IPS-20b (cell line): ENCODE results near the gene ARF1.

ENCODE experiments used
- H3K27ac ChIP-seq: one replicate; pipeline ENCODE4 v1.5.1; 2013; ENCODE audit warnings: low read length
- H3K27me3 ChIP-seq: 2 replicates; pipeline ENCODE4 v1.6.1; 2013; ENCODE audit warnings: mild to moderate bottlenecking, low read length, inconsistent platforms; ENCODE audit not compliant: insufficient read depth
- H3K36me3 ChIP-seq: 2 replicates; pipeline ENCODE4 v1.6.1; 2013; ENCODE audit warnings: low read depth, mild to moderate bottlenecking, inconsistent platforms, low read length, moderate library complexity; ENCODE audit not compliant: insufficient read depth
- H3K4me1 ChIP-seq: 2 replicates; pipeline ENCODE4 v1.6.1; 2013; ENCODE audit warnings: mild to moderate bottlenecking, control low read depth, inconsistent platforms, low read length, moderate library complexity; ENCODE audit not compliant: insufficient read depth
- H3K4me3 ChIP-seq: 2 replicates; pipeline ENCODE4 v1.5.1; 2013; ENCODE audit warnings: mild to moderate bottlenecking, low read length, inconsistent platforms
- H3K9ac ChIP-seq: 2 replicates; pipeline ENCODE4 v1.6.1; 2013; ENCODE audit warnings: low read depth, mild to moderate bottlenecking, inconsistent platforms, low read length, moderate library complexity
- H3K9me3 ChIP-seq: 2 replicates; pipeline ENCODE4 v1.6.1; 2013; ENCODE audit warnings: mild to moderate bottlenecking, low read depth, low read length, inconsistent platforms; ENCODE audit not compliant: insufficient read depth

ARF1 gene

DNA sequence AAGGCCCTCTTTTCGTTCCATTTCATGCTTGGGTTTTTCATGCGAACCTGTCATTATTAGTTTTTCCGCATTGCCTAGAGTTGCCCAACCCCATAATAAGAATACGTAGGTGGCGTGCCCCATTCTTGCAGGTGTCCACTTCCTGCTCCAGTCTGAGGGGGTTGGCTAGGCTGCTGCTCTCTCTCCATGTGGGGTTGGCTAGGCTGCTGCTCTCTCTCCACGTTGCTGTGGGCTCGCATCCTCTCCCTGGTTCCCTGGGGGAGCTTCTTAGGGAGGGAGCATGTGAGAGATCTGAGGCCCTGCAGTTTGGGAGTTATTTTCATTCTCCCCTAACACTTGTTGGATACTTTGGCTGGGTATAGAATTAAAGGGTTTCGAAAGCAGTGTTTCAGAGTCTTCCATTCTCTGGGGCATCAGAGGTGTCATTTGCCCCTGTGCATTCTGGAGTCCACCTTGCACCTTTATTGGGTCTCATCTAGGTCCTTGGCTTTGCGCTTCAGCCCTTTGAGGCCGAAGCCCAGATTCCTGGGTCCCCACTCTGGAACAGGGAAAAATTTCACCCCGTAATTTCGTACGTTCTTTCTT lies 12.0 kb downstream of the ARF1 start:
- Histone ChIP-seq H3K9me3 (peaks cover 12% of the 10 kb centered on the region), H3K4me1 (no peaks in the 10 kb centered on the region), H3K27me3 (no peaks in the 10 kb centered on the region), H3K4me3 (no peak overlapping the region), H3K9ac (no peak overlapping the region), H3K27ac (no peak overlapping the region), H3K36me3 (peaks cover 59% of the 10 kb centered on the region)

DNA sequence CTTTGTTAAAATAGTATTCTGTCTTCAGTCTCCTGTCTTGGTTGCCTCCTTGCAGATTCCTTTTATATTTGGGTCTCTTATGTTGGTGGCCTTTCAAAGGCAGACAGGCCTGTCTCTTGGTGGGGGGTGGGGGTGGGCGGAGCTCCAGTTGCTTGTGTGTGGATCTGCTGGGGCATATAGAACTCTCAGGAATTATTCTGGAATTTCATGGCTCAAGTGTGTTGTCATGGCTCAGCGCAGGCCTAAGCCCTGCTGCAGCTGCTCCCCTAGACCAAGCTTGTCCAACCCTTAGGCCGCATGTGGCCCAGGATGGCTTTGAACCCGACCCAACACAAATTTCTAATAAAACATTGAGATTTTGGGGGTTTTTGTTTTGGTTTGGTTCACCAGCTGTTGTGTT lies 12.7 kb downstream of the ARF1 start:
- Histone ChIP-seq H3K9ac (no peak overlapping the region), H3K27ac (no peak overlapping the region), H3K4me3 (no peak overlapping the region), H3K4me1 (no peaks in the 10 kb centered on the region), H3K27me3 (no peaks in the 10 kb centered on the region), H3K36me3 (peaks cover 64% of the 10 kb centered on the region), H3K9me3 (peaks cover 12% of the 10 kb centered on the region)

DNA sequence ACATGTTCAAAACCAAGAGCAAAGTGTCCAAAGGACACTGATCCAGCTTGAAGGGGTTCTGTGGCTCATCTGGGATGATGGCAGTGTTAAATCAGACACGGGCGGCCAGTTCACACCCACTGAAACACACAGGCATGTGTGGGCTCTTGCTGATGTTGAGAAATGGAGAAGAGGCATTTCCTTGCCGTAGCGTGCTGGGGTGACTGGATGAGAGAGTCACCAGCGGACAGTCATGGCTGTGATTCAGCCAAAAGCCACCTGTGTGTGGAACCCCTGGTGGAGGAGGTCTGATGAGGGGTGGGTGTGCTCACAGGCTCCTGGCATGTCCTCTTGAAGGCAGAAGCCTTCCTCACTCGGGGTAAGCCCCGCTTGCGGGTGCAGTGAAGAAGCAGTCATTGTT lies 13.4 kb downstream of the ARF1 start:
- Histone ChIP-seq H3K27ac (no peak overlapping the region), H3K9ac (no peak overlapping the region), H3K36me3 (peaks cover 66% of the 10 kb centered on the region), H3K4me1 (no peaks in the 10 kb centered on the region), H3K27me3 (no peaks in the 10 kb centered on the region), H3K4me3 (no peak overlapping the region), H3K9me3 (peaks cover 12% of the 10 kb centered on the region)

DNA sequence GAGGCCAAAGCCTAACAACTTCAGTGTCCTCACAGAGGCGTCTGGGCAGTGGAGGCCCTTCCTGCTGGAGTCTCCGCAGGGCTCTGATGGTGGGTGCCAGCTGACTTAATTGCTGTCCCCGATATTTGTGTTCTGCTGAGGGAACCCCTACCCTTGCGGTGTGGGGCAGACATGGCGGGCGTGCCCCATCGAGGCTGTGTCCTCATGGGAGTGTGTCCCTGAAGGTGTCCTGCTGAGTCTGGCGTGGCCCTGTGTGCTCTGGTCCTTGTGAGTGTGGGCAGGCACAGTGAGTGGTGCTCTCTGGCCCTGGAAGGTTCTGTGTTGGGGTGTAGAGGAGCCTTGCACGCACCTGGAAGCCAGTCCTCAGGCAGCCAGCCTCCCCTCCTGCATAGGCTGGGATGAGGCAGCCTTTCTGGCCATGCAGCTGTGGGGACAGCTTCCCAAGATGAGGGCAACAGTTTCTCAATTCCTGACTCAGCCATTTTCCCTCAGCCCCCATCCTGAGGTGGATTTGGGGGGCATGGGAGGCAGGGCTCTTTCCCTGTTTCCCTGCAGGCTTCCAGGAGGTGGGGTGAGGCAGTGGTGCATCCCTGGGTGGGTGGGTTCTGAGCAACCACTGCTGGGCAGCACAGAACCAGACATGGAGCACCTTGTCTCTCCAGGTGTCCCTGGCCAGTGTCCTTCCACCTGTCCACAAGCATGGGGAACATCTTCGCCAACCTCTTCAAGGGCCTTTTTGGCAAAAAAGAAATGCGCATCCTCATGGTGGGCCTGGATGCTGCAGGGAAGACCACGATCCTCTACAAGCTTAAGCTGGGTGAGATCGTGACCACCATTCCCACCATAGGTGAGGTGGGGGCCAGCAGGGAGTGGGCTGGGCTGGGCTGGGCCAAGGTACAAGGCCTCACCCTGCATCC lies 14.2 kb downstream of the ARF1 start:
- H3K9me3 ChIP-seq: peaks cover 12% of the 10 kb centered on the region
- no peaks in the 10 kb centered on the region for H3K27me3 ChIP-seq
- H3K4me1 ChIP-seq: no peaks in the 10 kb centered on the region
- no peak overlapping the region for H3K4me3 ChIP-seq
- H3K27ac ChIP-seq: no peak overlapping the region
- H3K36me3 ChIP-seq: peaks cover 62% of the 10 kb centered on the region
- no peak overlapping the region for H3K9ac ChIP-seq

DNA sequence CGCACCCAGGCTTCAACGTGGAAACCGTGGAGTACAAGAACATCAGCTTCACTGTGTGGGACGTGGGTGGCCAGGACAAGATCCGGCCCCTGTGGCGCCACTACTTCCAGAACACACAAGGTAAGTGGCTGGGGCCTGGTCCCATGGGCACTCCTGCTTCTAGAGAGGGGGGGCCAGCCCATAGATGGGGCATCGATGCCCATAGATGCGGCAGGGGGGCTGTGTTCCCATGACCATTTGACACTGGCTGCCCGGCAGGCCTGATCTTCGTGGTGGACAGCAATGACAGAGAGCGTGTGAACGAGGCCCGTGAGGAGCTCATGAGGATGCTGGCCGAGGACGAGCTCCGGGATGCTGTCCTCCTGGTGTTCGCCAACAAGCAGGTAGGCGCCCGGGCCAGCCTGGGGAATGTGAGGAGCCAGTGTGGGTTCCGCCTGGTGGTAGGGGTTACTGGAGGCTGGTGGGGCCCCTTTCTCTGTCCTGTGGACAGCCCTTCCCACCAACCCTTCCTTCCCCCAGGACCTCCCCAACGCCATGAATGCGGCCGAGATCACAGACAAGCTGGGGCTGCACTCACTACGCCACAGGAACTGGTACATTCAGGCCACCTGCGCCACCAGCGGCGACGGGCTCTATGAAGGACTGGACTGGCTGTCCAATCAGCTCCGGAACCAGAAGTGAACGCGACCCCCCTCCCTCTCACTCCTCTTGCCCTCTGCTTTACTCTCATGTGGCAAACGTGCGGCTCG lies 15.0 kb downstream of the ARF1 start:
- H3K9me3 ChIP-seq: peaks cover 12% of the 10 kb centered on the region
- H3K9ac ChIP-seq: no peak overlapping the region
- no peak overlapping the region for H3K27ac ChIP-seq
- peaks cover 56% of the 10 kb centered on the region for H3K36me3 ChIP-seq
- no peaks in the 10 kb centered on the region for H3K4me1 ChIP-seq
- no peaks in the 10 kb centered on the region for H3K27me3 ChIP-seq
- no peak overlapping the region for H3K4me3 ChIP-seq

DNA sequence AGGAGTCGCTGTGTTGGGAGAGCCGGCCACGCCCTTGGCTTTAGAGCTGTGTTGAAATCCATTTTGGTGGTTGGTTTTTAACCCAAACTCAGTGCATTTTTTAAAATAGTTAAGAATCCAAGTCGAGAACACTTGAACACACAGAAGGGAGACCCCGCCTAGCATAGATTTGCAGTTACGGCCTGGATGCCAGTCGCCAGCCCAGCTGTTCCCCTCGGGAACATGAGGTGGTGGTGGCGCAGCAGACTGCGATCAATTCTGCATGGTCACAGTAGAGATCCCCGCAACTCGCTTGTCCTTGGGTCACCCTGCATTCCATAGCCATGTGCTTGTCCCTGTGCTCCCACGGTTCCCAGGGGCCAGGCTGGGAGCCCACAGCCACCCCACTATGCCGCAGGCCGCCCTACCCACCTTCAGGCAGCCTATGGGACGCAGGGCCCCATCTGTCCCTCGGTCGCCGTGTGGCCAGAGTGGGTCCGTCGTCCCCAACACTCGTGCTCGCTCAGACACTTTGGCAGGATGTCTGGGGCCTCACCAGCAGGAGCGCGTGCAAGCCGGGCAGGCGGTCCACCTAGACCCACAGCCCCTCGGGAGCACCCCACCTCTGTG lies 15.9 kb downstream of the ARF1 start:
- H3K9ac ChIP-seq: no peak overlapping the region
- no peak overlapping the region for H3K4me3 ChIP-seq
- H3K9me3 ChIP-seq: peaks cover 12% of the 10 kb centered on the region
- H3K27me3 ChIP-seq: no peaks in the 10 kb centered on the region
- H3K27ac ChIP-seq: no peak overlapping the region
- peaks cover 56% of the 10 kb centered on the region for H3K36me3 ChIP-seq
- H3K4me1 ChIP-seq: no peaks in the 10 kb centered on the region

DNA sequence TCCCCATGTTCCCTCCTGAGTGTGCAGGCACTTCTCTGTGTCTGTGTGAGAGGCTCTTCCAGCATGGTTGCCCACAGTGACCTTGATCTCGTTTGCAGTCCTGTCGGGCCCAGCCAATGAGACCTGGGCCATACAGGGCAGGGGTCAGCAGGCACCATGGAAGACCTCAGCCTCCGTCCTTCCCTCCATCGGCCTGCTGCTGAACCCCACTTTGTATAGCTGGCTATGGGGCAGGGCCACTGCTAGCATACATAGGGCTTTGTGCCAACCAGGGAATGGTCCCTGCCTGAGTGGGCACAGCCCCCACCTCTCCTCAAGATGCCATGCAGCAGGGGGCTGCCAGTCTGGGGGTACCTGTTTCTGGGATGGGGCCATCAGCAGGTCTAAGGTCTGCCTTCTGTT lies 16.8 kb downstream of the ARF1 start:
- H3K9ac ChIP-seq: no peak overlapping the region
- no peak overlapping the region for H3K4me3 ChIP-seq
- H3K4me1 ChIP-seq: no peaks in the 10 kb centered on the region
- no peaks in the 10 kb centered on the region for H3K27me3 ChIP-seq
- no peak overlapping the region for H3K27ac ChIP-seq
- peaks cover 7% of the 10 kb centered on the region for H3K9me3 ChIP-seq
- H3K36me3 ChIP-seq: peaks cover 55% of the 10 kb centered on the region

DNA sequence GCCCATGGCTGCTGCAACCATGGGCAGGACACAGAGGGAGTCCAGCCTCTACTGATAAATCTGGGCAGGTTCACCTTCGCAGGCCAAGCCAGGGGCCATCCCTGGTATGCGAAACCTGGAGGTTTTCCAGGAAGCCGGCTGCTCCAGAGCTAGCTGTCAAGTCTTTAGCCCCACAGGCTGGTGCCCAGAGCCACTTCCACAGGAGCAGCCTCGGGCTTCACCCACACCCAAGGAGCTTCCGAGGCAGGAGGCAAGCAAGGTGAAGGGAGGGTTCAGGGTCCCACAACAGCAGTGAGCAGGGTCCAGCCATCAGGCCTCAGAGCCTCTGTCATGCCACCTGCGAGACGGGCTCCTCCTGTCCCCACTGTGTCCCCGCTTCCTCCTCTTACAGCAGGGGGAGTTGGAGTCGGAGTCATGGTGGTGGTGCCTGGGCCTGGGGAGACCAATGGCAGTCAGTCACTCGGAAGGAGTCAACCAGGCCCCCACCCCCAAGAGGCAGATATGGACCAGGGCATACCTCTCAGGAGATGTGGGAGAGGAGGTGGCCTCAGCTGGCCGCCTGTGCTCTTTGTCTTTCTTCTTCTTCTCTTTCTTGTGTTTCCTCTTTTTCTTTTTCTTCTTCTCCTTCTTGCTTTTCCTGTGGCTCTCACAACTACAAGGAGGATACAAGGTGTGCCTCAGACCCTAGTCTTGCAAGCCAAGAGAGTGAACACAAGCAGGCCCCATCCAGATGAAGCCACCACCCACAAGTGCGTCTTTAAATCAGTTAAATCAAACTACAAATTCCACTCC lies 18.5 kb downstream of the ARF1 start:
- H3K27me3 ChIP-seq: no peaks in the 10 kb centered on the region
- no peak overlapping the region; the same call in 1 of the 2 replicates for H3K4me3 ChIP-seq

DNA sequence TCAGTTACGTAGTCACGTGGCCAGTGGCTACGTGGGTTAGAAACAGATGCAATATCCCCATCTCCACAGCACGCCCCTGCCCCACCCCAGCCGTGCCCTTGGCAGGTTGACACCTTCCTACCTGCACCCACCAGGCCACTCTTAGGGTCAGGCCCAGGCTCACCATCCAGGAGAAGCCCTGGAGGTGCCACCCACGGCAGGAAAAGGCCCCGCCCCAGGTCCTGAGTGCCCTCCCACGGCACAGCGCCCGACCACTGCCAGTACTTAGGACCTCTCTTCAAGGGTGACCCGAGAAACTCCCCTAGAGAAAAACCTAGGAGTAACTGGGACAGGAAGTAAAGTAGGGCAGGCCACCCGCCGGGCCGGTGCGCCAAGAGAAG lies 19.1 kb downstream of the ARF1 start:
- Histone ChIP-seq H3K4me1 (no peaks in the 10 kb centered on the region), H3K36me3 (peaks cover 51% of the 10 kb centered on the region), H3K4me3 (peak overlapping the region; percentile 79; the same call in 1 of the 2 replicates), H3K27me3 (no peaks in the 10 kb centered on the region), H3K9me3 (no peaks in the 10 kb centered on the region), H3K27ac (no peak overlapping the region), H3K9ac (peak overlapping the region; percentile 32; the same call in 1 of the 2 replicates)

More for the DNA sequence above, 18.5 kb downstream of the ARF1 start:
- Histone ChIP-seq H3K36me3 (peaks cover 46% of the 10 kb centered on the region), H3K27ac (no peak overlapping the region), H3K9ac (no peak overlapping the region), H3K4me1 (no peaks in the 10 kb centered on the region), H3K9me3 (no peaks in the 10 kb centered on the region)

DNA sequence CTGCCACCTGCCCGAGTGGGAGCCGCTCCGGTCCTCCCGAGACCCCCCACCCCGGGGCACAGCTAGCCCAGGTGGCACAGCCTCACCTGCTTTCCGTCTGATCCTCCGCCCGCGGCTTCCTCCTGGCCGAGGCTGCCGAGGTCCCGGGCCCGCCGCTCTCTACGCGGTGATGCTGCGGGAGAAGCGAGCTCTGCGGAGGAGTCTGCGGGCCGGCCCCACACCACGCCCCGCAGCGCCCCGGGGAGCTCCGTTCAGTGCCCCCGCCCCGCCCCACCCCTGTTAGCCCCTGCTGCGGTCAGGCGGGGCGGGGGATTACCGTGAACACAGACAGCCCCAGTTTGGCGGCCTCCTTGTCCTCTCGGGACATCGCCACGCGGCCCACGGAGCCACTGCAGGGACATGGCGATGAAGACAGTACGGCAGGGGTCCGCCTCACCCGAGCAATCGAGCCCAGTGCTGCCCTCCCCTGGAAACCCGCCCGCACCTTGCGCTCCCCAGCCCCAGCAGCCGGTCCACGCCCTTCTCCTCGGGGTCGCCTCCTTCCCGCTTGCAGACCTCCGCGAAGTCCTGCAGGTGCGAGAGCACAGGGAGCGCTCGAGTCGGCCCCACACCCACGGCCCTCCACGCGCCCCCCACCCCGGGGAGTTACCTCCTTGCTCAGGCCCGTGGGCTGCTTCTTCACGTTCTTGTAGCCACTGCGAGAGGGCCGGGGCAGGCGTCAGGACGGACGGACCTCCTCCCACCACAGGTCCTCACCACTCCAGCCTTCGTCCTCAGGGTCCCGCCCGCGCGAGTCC lies 19.7 kb downstream of the ARF1 start:
- Histone ChIP-seq H3K9me3 (no peaks in the 10 kb centered on the region), H3K36me3 (peaks cover 51% of the 10 kb centered on the region), H3K4me3 (peak overlapping the region; percentile 79), H3K27me3 (no peaks in the 10 kb centered on the region), H3K9ac (peak overlapping the region; percentile 32; the same call in 1 of the 2 replicates), H3K27ac (no peak overlapping the region), H3K4me1 (no peaks in the 10 kb centered on the region)
